Nephron progenitor cell (in vitro differentiated cells): Measurements from ENCODE around the gene NCF4.

Source experiments
- DNase-seq: peaks from one replicate; pipeline ENCODE4 v3.0.0; 2021
- H3K27ac Mint-ChIP-seq: 2 replicates; pipeline ENCODE4 v1.8.0; 2021; ENCODE audit warnings: mild to moderate bottlenecking, moderate library complexity, mixed read lengths
- H3K27me3 Mint-ChIP-seq: 2 replicates; pipeline ENCODE4 v1.8.0; 2021; ENCODE audit warnings: mild to moderate bottlenecking, low read depth, mixed read lengths; ENCODE audit not compliant: poor library complexity
- H3K36me3 Mint-ChIP-seq: 2 replicates; pipeline ENCODE4 v1.8.0; 2021; ENCODE audit warnings: low read depth, mixed read lengths
- H3K4me1 Mint-ChIP-seq: 2 replicates; pipeline ENCODE4 v1.8.0; 2021; ENCODE audit warnings: mixed read lengths
- H3K4me3 Mint-ChIP-seq: 2 replicates; pipeline ENCODE4 v1.8.0; 2021; ENCODE audit warnings: mild to moderate bottlenecking, moderate library complexity, mixed read lengths
- H3K9me3 Mint-ChIP-seq: 2 replicates; pipeline ENCODE4 v1.8.0; 2021; ENCODE audit warnings: mild to moderate bottlenecking, moderate library complexity, mixed read lengths
- CTCF ChIP-seq: fragments of 200-600 bp; sonication (generic); IDR thresholded peaks from 2 replicates; pipeline ENCODE4 v1.5.0; 2021; ENCODE audit warnings: antibody characterized with exemption

Gene NCF4

GRCh38 chr22:36897611-36898010 is 36.8 kb downstream of the NCF4 start:
- H3K27me3 Mint-ChIP-seq = peaks cover 29% of the 10 kb centered on the region
- H3K27ac Mint-ChIP-seq = no peak overlapping the region
- DNase-seq = no peak
- H3K36me3 Mint-ChIP-seq = no peaks in the 10 kb centered on the region
- no peak for TF ChIP-seq CTCF
- H3K9me3 Mint-ChIP-seq = peaks cover 36% of the 10 kb centered on the region
- no peak overlapping the region for H3K4me3 Mint-ChIP-seq
- H3K4me1 Mint-ChIP-seq = peaks cover 10% of the 10 kb centered on the region

- peaks cover 36% of the 10 kb centered on the region for H3K9me3 Mint-ChIP-seq
- no peak for DNase-seq
- H3K4me3 Mint-ChIP-seq = no peak overlapping the region
- TF ChIP-seq CTCF = no peak
- peaks cover 12% of the 10 kb centered on the region for H3K4me1 Mint-ChIP-seq
- no peaks in the 10 kb centered on the region for H3K36me3 Mint-ChIP-seq
- no peak overlapping the region for H3K27ac Mint-ChIP-seq
- peaks cover 28% of the 10 kb centered on the region for H3K27me3 Mint-ChIP-seq
Observed at GRCh38 chr22:36898690-36899089, 37.9 kb downstream of the NCF4 start.

- H3K9me3 Mint-ChIP-seq = peaks cover 36% of the 10 kb centered on the region
- H3K4me3 Mint-ChIP-seq = no peak overlapping the region
- peaks cover 28% of the 10 kb centered on the region for H3K27me3 Mint-ChIP-seq
- no peak for DNase-seq
- no peaks in the 10 kb centered on the region for H3K36me3 Mint-ChIP-seq
- no peak overlapping the region for H3K27ac Mint-ChIP-seq
- peaks cover 14% of the 10 kb centered on the region for H3K4me1 Mint-ChIP-seq
- no peak for TF ChIP-seq CTCF
Observed at GRCh38 chr22:36899498-36899897, 38.7 kb downstream of the NCF4 start.

- no peak for DNase-seq
- Mint-ChIP-seq H3K4me3 (no peak overlapping the region), H3K9me3 (peaks cover 32% of the 10 kb centered on the region), H3K4me1 (peaks cover 14% of the 10 kb centered on the region), H3K36me3 (no peaks in the 10 kb centered on the region), H3K27ac (no peak overlapping the region), H3K27me3 (peaks cover 28% of the 10 kb centered on the region)
- TF ChIP-seq CTCF = no peak
Observed at GRCh38 chr22:36900225-36900624, 39.4 kb downstream of the NCF4 start.

GRCh38 chr22:36900880-36901279 is 40.1 kb downstream of the NCF4 start:
- no peak for TF ChIP-seq CTCF
- Mint-ChIP-seq H3K4me1 (peaks cover 14% of the 10 kb centered on the region), H3K27me3 (peaks cover 26% of the 10 kb centered on the region), H3K36me3 (no peaks in the 10 kb centered on the region), H3K9me3 (peaks cover 26% of the 10 kb centered on the region), H3K27ac (peak overlapping the region; percentile 21), H3K4me3 (peak overlapping the region; percentile 18)
- no peak for DNase-seq

- Mint-ChIP-seq H3K4me3 (peak overlapping the region; percentile 18), H3K4me1 (peaks cover 14% of the 10 kb centered on the region), H3K27ac (no peak overlapping the region), H3K9me3 (peaks cover 19% of the 10 kb centered on the region), H3K36me3 (no peaks in the 10 kb centered on the region), H3K27me3 (peaks cover 27% of the 10 kb centered on the region)
- no peak for DNase-seq
- no peak for TF ChIP-seq CTCF
Observed at GRCh38 chr22:36901411-36902142, 40.8 kb downstream of the NCF4 start.
